ENCODE measurements around the gene SDC1.

GRCh38 chr2:20195431-20196033 is 29.4 kb downstream of the SDC1 start:
- TF ChIP-seq CTCF (IDR thresholded peaks at IDR 0.05) (no peak), POLR2A (IDR thresholded peaks at IDR 0.05) (no peak), EP300 (IDR thresholded peaks at IDR 0.05) (no peak)

All from ovary (tissue), 3 donors.